Measurements from ENCODE around the gene KRTAP1-5.
"Not testable (repeated sequence)": the region's sequence is repeated elsewhere in the genome, so short reads cannot be mapped to it uniquely, and the experiment has no call there.

DNA sequence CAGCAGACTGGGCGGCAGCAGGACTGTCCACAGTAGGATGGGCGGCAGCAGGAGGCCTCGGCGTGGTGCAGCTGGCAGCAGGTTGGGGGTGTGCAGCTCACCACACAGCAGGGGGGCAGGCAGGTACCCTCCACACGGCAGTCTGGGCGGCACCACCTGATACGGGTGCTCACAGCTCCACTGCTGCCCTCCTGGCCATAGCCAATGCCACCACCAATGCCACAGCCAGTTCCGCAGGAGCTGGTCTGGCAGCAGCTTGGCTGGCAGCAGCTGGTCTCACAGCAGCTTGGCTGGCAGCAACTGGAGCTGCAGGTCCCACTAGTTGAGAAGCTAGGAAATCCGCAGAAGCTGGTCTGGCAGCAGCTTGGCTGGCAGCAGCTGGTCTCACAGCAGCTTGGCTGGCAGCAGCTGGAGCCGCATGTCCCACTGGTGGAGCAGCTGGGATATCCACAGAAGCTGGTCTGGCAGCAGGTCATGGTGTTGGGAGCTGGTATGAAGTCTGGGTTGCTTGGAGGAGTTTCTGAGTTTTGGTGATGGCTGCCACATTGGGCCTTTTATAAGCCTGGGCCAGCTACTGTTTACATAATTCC is 7.4 kb upstream of the KRTAP1-5 start, which contains the start of gene KRTAP1-3:
- not testable (repeated sequence) for TF ChIP-seq EZH2 (optimal IDR thresholded peaks at IDR 0.05; ENCODE audit: low read depth, low read length)
- TF ChIP-seq, protein P1, sequence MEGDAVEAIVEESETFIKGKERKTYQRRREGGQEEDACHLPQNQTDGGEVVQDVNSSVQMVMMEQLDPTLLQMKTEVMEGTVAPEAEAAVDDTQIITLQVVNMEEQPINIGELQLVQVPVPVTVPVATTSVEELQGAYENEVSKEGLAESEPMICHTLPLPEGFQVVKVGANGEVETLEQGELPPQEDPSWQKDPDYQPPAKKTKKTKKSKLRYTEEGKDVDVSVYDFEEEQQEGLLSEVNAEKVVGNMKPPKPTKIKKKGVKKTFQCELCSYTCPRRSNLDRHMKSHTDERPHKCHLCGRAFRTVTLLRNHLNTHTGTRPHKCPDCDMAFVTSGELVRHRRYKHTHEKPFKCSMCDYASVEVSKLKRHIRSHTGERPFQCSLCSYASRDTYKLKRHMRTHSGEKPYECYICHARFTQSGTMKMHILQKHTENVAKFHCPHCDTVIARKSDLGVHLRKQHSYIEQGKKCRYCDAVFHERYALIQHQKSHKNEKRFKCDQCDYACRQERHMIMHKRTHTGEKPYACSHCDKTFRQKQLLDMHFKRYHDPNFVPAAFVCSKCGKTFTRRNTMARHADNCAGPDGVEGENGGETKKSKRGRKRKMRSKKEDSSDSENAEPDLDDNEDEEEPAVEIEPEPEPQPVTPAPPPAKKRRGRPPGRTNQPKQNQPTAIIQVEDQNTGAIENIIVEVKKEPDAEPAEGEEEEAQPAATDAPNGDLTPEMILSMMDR (IDR thresholded peaks at IDR 0.05; ENCODE audit: low read length), result not testable (repeated sequence)
